Breast epithelium (tissue), 3 donors: Measurements from ENCODE around the gene VIM.

ENCODE experiments used
- POLR2A ChIP-seq: fragments of 450-650 bp; IDR thresholded peaks from one replicate; pipeline ENCODE4 v1.6.1; 2016; ENCODE audit warnings: antibody characterized with exemption, mild to moderate bottlenecking, moderate library complexity
- TF ChIP-seq, protein P1 (sequence below), 3 donors: fragments of 450-650 bp; IDR thresholded peaks; one replicate each; pipeline ENCODE4 v1.5.1; 2016 to 2017; ENCODE audit warnings: antibody characterized with exemption in 3 of 3, mild to moderate bottlenecking in 3 of 3, moderate library complexity in 3 of 3

DNA sequence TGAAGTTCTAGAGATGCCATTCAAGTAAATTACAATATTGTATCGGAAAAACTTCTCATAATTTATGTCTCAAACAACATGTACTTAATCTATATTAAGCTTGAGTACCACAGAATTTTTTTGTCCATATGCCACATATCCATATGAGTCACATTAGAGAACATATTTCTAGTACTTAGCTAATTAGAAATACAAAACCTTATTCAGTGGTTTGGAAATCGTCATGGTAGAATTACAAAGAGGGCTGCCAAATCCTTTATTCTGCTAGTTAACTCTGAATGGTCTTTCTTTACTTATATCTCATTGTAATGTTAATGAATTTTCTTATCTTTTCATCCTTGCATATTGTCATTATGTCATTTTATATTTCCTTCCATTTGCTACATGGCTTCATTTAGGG is 9.0 kb upstream of the VIM start:
- TF ChIP-seq, protein P1, sequence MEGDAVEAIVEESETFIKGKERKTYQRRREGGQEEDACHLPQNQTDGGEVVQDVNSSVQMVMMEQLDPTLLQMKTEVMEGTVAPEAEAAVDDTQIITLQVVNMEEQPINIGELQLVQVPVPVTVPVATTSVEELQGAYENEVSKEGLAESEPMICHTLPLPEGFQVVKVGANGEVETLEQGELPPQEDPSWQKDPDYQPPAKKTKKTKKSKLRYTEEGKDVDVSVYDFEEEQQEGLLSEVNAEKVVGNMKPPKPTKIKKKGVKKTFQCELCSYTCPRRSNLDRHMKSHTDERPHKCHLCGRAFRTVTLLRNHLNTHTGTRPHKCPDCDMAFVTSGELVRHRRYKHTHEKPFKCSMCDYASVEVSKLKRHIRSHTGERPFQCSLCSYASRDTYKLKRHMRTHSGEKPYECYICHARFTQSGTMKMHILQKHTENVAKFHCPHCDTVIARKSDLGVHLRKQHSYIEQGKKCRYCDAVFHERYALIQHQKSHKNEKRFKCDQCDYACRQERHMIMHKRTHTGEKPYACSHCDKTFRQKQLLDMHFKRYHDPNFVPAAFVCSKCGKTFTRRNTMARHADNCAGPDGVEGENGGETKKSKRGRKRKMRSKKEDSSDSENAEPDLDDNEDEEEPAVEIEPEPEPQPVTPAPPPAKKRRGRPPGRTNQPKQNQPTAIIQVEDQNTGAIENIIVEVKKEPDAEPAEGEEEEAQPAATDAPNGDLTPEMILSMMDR (IDR thresholded peaks at IDR 0.05): no peak
- no peak for TF ChIP-seq POLR2A
